ENCODE results near the gene ZNF282. TPM values are rescaled to one million over a fixed set of nuclear protein-coding genes. Genes with fewer than 3 reads are reported as not detected.

Gene ZNF282
- 32.0 and 32.3 TPM in 2 replicates for total RNA-seq

DNA sequence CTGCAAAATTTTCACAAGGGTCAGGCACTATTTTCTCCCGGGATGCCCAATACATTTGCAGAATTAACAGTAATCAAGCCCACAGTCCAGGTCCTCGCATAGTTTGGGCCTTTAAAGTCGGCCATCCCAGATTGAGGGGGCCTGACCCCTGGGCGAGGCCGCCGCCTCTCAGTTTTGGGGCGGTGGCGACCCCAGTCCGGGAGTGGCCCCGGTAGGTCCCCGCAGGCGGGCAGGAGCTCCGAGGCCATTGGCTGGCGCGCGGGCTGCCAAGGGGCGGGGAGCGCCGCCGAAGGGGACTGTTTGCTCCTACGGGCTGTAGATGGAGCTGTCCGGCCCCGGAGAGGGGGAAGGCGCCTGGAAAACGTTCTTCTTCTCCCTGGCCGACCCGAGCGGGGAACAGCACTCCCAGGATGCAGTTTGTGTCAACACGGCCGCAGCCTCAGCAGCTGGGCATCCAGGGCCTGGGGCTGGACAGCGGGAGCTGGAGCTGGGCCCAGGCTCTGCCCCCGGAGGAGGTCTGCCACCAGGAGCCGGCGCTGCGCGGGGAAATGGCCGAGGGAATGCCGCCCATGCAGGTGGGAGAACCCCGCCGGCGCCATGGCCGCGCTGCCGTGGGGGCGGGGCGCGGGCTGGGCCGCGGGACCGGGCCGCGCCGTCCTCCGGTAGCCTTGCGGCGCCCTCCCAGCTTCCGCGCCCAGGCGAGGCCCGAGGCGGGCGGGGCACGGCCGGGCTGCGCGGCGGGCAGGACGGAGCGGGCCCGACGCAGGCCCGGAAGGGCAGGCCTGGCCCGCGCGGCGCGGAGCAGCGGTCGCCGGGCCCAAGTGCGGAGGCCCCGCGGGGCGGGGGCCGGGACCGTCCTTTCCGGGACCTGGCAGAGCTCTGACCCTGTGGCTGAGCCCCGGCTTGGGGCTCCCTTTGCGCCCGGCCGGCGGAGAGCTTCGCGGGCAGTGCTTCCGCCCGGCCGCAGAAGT is at the start of gene ZNF282:
TSS of gene ZNF282 (plus strand) at position 367 of the 971 bp plus-strand sequence. CDS start at position 411, 44 bp downstream.
- peaks cover 7% of the 10 kb centered on the region for H3K36me3 ChIP-seq (ENCODE audit: control insufficient read depth, insufficient read depth, low read length)
- DNase-seq (ENCODE audit: low read depth): peak; percentile 68
- H3K4me3 ChIP-seq (ENCODE audit: low read depth, low read length): peak within 1 kb of the TSS; percentile 93
- H3K27me3 ChIP-seq (ENCODE audit: control insufficient read depth, insufficient read depth, low read length): no peaks in the 10 kb centered on the region
- TF ChIP-seq CTCF (IDR thresholded peaks at IDR 0.05; ENCODE audit: insufficient read depth, low read length, poor library complexity, severe bottlenecking): peak; percentile 76

DNA sequence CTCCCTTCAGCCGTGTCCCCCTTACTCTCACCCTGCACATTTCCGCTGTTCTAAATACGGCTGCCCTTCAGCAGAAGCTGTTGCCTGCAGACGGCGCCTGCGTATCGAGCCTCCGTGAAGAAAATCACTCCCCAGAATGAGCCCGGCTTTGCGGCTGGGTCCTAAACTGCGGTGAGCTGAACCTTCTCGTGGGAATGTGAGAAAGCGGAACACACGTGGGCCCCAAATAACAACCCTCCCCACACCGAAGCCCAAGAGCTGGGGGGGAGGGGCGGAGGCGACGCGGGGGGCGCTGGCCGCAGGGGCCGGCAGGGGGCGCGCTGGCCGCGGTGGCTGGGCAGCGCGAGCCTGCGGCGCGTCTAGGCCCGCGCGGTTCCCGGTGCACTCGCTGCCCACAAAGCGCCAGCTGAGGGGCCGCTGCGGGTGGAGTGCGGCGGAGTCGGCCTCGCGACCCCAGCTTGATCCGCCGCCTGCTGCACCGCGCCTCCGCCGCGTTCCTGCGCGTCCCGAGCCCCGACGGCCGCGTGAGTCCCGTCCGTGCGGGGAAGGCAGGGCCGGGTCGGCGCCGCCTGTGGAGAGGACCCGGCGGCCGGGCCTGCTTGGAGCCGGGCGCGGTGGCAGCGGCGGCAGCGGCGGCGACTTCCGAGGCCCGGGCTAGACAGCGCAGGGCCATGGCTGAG is 48.1 kb upstream of the ZNF282 start, which contains the start of gene ZNF398:
TSS of gene ZNF398 (plus strand) at position 382 of the 680 bp plus-strand sequence. CDS start at position 672, 290 bp downstream.
- no peak for DNase-seq (ENCODE audit: low read depth)

DNA sequence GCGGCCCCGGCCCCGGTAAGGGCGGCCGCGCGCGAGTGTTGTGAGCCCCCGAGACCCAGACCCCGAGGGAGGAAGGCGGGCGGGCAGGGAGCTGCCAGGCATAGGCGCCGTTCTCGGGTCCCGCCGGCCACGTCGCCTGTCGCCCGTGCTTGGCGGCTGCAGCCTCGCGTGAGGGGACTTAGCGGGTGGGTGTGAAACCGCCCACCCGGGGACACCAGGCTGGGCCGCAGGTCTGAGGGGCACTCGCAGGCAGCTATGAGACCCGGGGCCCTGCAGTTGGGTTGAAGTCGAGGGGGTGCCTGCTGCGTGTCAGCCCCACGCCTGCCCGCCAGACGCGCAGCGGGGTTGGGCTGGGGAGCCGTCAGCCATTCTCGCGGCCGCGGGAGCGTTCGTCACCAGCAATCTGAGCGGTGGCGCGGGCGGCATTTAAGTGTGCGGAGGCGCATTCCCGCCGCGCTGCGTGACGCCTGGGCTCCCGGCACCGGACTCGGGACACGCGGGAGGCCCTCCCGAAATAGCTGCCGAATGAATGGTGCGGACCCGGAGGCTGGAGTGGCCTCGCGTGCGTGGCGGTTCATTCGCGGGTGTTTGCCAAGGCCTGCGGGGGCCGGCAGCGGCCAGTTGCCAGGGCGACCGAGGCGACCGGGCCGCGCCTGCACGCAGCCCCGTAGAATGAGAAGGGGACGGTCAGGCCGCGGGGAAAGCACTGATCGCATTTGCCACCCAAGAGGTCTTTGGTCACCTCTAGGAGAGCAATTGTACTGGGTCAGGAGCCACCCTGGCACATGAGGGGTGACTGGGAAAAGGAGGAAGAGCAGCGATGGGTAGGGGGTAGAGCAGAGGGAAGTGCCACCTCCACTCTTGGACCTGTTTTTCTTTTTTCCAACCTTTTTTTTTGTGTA is 47.3 kb upstream of the ZNF282 start:
- Histone ChIP-seq H3K36me3 (ENCODE audit: control insufficient read depth, insufficient read depth, low read length) (no peaks in the 10 kb centered on the region), H3K27me3 (ENCODE audit: control insufficient read depth, insufficient read depth, low read length) (no peaks in the 10 kb centered on the region), H3K4me3 (ENCODE audit: low read depth, low read length) (peak overlapping the region; percentile 94)
- TF ChIP-seq CTCF (IDR thresholded peaks at IDR 0.05; ENCODE audit: insufficient read depth, low read length, poor library complexity, severe bottlenecking): no peak
- no peak for DNase-seq (ENCODE audit: low read depth)

More for the DNA sequence above, 48.1 kb upstream of the ZNF282 start, which contains the start of gene ZNF398:
- TF ChIP-seq CTCF (IDR thresholded peaks at IDR 0.05; ENCODE audit: insufficient read depth, low read length, poor library complexity, severe bottlenecking): peak; percentile 26
- Histone ChIP-seq H3K27me3 (ENCODE audit: control insufficient read depth, insufficient read depth, low read length) (no peaks in the 10 kb centered on the region), H3K36me3 (ENCODE audit: control insufficient read depth, insufficient read depth, low read length) (no peaks in the 10 kb centered on the region), H3K4me3 (ENCODE audit: low read depth, low read length) (peak within 1 kb of the TSS; percentile 94)

GRCh38 chr7:149150981-149151380 is 44.4 kb upstream of the ZNF282 start:
- TF ChIP-seq CTCF (IDR thresholded peaks at IDR 0.05; ENCODE audit: insufficient read depth, low read length, poor library complexity, severe bottlenecking): no peak
- no peak for DNase-seq (ENCODE audit: low read depth)
- no peaks in the 10 kb centered on the region for H3K36me3 ChIP-seq (ENCODE audit: control insufficient read depth, insufficient read depth, low read length)
- H3K27me3 ChIP-seq (ENCODE audit: control insufficient read depth, insufficient read depth, low read length): no peaks in the 10 kb centered on the region
- no peak overlapping the region for H3K4me3 ChIP-seq (ENCODE audit: low read depth, low read length)

GRCh38 chr7:149153346-149153745 is 42.0 kb upstream of the ZNF282 start:
- no peak for TF ChIP-seq CTCF (IDR thresholded peaks at IDR 0.05; ENCODE audit: insufficient read depth, low read length, poor library complexity, severe bottlenecking)
- no peak for DNase-seq (ENCODE audit: low read depth)

More at GRCh38 chr7:149153346-149153745, 42.0 kb upstream of the ZNF282 start:
- no peaks in the 10 kb centered on the region for H3K36me3 ChIP-seq (ENCODE audit: control insufficient read depth, insufficient read depth, low read length)
- H3K4me3 ChIP-seq (ENCODE audit: low read depth, low read length): no peak overlapping the region
- no peaks in the 10 kb centered on the region for H3K27me3 ChIP-seq (ENCODE audit: control insufficient read depth, insufficient read depth, low read length)
